HG02642 (cell line): ENCODE data around the gene MRO.
"Not testable (repeated sequence)": the region's sequence is repeated elsewhere in the genome, so short reads cannot be mapped to it uniquely, and the experiment has no call there.

Experiments used
- ATAC-seq: cut with Tn5 transposase; IDR thresholded peaks from one replicate; pipeline ENCODE4 v1.9.1; 2021; ENCODE audit warnings: mild to moderate bottlenecking; ENCODE audit not compliant: unreplicated experiment, poor library complexity

The MRO gene

GRCh38 chr18:50839341-50839740 is 19.5 kb upstream of the MRO start:
- no peak for ATAC-seq

- ATAC-seq = no peak
Observed at GRCh38 chr18:50836521-50836957, 16.7 kb upstream of the MRO start.

GRCh38 chr18:50833496-50833895 is 13.7 kb upstream of the MRO start:
- ATAC-seq = not testable (repeated sequence)

GRCh38 chr18:50832754-50833153 is 12.9 kb upstream of the MRO start:
- peak; percentile 73 for ATAC-seq

- ATAC-seq = peak; percentile 67
Observed at GRCh38 chr18:50830544-50830943, 10.7 kb upstream of the MRO start.

- no peak for ATAC-seq
Observed at GRCh38 chr18:50829644-50830043, 9.8 kb upstream of the MRO start.

- no peak for ATAC-seq
Observed at GRCh38 chr18:50826027-50826426, 6.2 kb upstream of the MRO start.

GRCh38 chr18:50825621-50826020 is 5.8 kb upstream of the MRO start:
- no peak for ATAC-seq

- no peak for ATAC-seq
Observed at GRCh38 chr18:50822756-50823155, 2.9 kb upstream of the MRO start.

- ATAC-seq = no peak
Observed at GRCh38 chr18:50820901-50821520, 1.2 kb upstream of the MRO start.

GRCh38 chr18:50819027-50819727 is 639 bp downstream of the MRO start:
- no peak for ATAC-seq

GRCh38 chr18:50816419-50817166 is 3.2 kb downstream of the MRO start:
- ATAC-seq = peak; percentile 59

- no peak for ATAC-seq
Observed at GRCh38 chr18:50814395-50814794, 5.4 kb downstream of the MRO start.

- ATAC-seq = no peak
Observed at GRCh38 chr18:50813353-50813752, 6.5 kb downstream of the MRO start.

- ATAC-seq = no peak
Observed at GRCh38 chr18:50812834-50813233, 7.0 kb downstream of the MRO start.

- no peak for ATAC-seq
Observed at GRCh38 chr18:50807176-50807575, 12.6 kb downstream of the MRO start.

GRCh38 chr18:50806208-50806616 is 13.6 kb downstream of the MRO start:
- peak; percentile 54 for ATAC-seq

GRCh38 chr18:50805732-50806131 is 14.1 kb downstream of the MRO start:
- ATAC-seq = no peak

GRCh38 chr18:50803592-50803991 is 16.2 kb downstream of the MRO start:
- ATAC-seq = no peak

GRCh38 chr18:50802141-50802540 is 17.7 kb downstream of the MRO start:
- ATAC-seq = no peak

- ATAC-seq = no peak
Observed at GRCh38 chr18:50797142-50797541, 22.7 kb downstream of the MRO start.
